DND-41 (cell line): Measurements from ENCODE around the gene SBF1.

Experiments
- ATAC-seq: fragments of 200-7000 bp; cut with Tn5 transposase; 3 replicates; pipeline ENCODE4 v1.9.1; 2021; ENCODE audit warnings: low read depth; ENCODE audit not compliant: insufficient read depth
- DNase-seq: peaks from one replicate; pipeline ENCODE4 v3.0.0-alpha.2; 2020
- H2AFZ ChIP-seq: 2 replicates; pipeline ENCODE4 v1.6.0; 2012; ENCODE audit warnings: low read depth, low read length
- H3K27ac ChIP-seq: 2 replicates; pipeline ENCODE4 v1.5.1; 2012; ENCODE audit warnings: low read length, inconsistent platforms
- H3K27me3 ChIP-seq: fragments of 200-600 bp; sonication (generic); 2 replicates; pipeline ENCODE4 v1.6.0; 2012; ENCODE audit warnings: low read length, mild to moderate bottlenecking, inconsistent platforms; ENCODE audit not compliant: insufficient read depth, poor library complexity
- H3K36me3 ChIP-seq: 2 replicates; pipeline ENCODE4 v1.5.1; 2012; ENCODE audit warnings: low read length, inconsistent platforms; ENCODE audit not compliant: insufficient read depth
- H3K4me1 ChIP-seq: 2 replicates; pipeline ENCODE4 v1.5.1; 2012; ENCODE audit warnings: mild to moderate bottlenecking, low read length; ENCODE audit not compliant: insufficient read depth
- H3K4me2 ChIP-seq: 2 replicates; pipeline ENCODE4 v1.6.0; 2012; ENCODE audit warnings: mild to moderate bottlenecking, moderate library complexity, low read length, inconsistent platforms; ENCODE audit not compliant: insufficient read depth
- H3K4me3 ChIP-seq, 2 experiments: fragments of 200-600 bp in 1 of 2; shearing (Covaris generic) in 1 of 2; 2 replicates each; pipeline ENCODE4 v1.5.1; 2012 to 2016; ENCODE audit warnings: inconsistent platforms in 2 of 2, low read length in 2 of 2, mild to moderate bottlenecking in 2 of 2, low read depth in 1 of 2, moderate library complexity in 1 of 2
- H3K79me2 ChIP-seq: 2 replicates; pipeline ENCODE4 v1.6.0; 2012; ENCODE audit warnings: low read length, inconsistent platforms; ENCODE audit not compliant: insufficient read depth
- H3K9ac ChIP-seq: 2 replicates; pipeline ENCODE4 v1.6.0; 2012; ENCODE audit warnings: low read depth, mild to moderate bottlenecking, inconsistent platforms, low read length, moderate library complexity
- H3K9me3 ChIP-seq: 2 replicates; pipeline ENCODE4 v1.5.1; 2012; ENCODE audit warnings: low read length, moderate library complexity, mild to moderate bottlenecking, inconsistent platforms; ENCODE audit not compliant: insufficient read depth, severe bottlenecking
- H4K20me1 ChIP-seq: 2 replicates; pipeline ENCODE4 v1.6.0; 2012; ENCODE audit warnings: low read length; ENCODE audit not compliant: insufficient read depth
- CTCF ChIP-seq: IDR thresholded peaks from 2 replicates; pipeline ENCODE4 v1.5.1; 2012; ENCODE audit warnings: borderline replicate concordance, low read length, moderate library complexity, mild to moderate bottlenecking; ENCODE audit not compliant: poor library complexity, severe bottlenecking; ENCODE audit errors: extremely low read depth
- EZH2 ChIP-seq: IDR thresholded peaks from 3 replicates; pipeline ENCODE4 v1.6.1; 2012; ENCODE audit warnings: borderline replicate concordance, low read depth, mild to moderate bottlenecking, moderate library complexity, low read length, inconsistent platforms; ENCODE audit not compliant: severe bottlenecking

Gene SBF1

GRCh38 chr22:50432131-50432876 lies 42.5 kb downstream of the SBF1 start:
- no peaks in the 10 kb centered on the region for H3K27me3 ChIP-seq
- no peaks in the 10 kb centered on the region for H3K4me1 ChIP-seq
- DNase-seq (no peak), ATAC-seq (no peak)
- peaks cover 4% of the 10 kb centered on the region; the same call in 1 of the 2 replicates for H4K20me1 ChIP-seq
- no peak overlapping the region for H3K9ac ChIP-seq
- no peak overlapping the region for H3K4me3 ChIP-seq
- H3K36me3 ChIP-seq, result peaks cover 81% of the 10 kb centered on the region
- H2AFZ ChIP-seq, result no peak overlapping the region
- H3K27ac ChIP-seq, result no peak overlapping the region
- TF ChIP-seq EZH2 (no peak), CTCF (no peak)
- no peaks in the 10 kb centered on the region for H3K9me3 ChIP-seq
- no peaks in the 10 kb centered on the region for H3K79me2 ChIP-seq
- no peak overlapping the region for H3K4me2 ChIP-seq

DNA sequence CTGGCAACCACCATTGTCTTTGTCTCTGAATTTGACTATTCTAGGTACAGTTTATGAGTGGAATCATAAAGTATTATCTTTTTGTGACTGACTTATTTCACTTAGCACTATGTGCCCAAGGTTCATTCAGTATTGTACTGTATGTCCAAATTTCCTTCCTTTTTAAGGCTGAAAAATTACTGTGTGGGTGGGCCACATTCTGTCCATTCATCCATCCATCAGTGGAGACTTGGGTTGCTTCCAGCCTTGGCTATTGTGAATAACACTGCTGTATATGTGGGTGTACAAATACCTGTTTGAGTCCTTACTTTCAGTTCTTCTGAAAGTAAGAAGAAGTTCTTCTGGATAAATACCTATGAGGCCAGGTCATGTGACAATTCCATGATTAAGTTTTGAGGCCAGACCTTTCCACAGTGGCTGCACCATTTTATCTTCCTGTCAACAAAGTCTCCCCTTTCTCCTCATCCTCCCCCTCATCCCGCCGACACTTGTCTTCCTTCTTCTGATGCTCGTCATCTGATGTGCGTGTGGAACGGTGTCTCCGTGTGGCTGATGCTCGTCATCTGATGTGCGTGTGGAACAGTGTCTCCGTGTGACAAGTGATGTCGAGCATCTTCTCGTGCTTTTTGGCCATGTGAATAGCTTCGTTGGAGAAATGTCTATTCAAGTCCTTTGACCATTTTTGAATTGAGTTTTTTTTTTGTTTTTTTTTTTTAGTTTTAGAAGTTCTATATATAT lies 49.5 kb downstream of the SBF1 start:
- H2AFZ ChIP-seq, result no peak overlapping the region
- H3K36me3 ChIP-seq, result peaks cover 85% of the 10 kb centered on the region
- H3K27me3 ChIP-seq, result no peaks in the 10 kb centered on the region
- ATAC-seq (no peak), DNase-seq (no peak)
- H3K4me1 ChIP-seq, result no peaks in the 10 kb centered on the region
- H4K20me1 ChIP-seq, result peaks cover 9% of the 10 kb centered on the region; the same call in 1 of the 2 replicates
- TF ChIP-seq EZH2, result no peak
- no peak for TF ChIP-seq CTCF
- H3K4me2 ChIP-seq, result no peak overlapping the region
- H3K27ac ChIP-seq, result no peak overlapping the region
- no peaks in the 10 kb centered on the region for H3K9me3 ChIP-seq
- no peak overlapping the region for H3K4me3 ChIP-seq
- no peak overlapping the region for H3K9ac ChIP-seq
- no peaks in the 10 kb centered on the region for H3K79me2 ChIP-seq

DNA sequence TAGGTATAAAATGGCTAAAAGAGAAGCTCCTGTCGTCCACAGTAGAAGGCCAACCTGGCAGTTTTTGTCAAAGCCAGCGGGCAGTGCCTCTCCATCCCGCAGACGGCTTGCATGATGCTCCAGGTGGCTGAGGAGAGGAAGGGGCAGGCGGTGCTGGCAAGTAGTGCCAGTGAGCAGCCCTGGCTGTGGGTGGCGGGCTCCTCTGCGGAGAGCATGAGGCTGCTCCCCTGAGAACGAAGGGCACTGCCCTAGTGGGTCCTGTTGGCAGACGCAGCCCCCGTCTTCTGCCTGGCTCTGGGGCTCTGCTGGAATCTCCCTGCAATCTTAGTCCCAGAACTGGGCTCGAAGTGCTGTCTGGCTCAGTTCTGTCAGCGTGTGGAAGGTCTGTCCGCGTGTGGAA lies 50.9 kb downstream of the SBF1 start:
- H3K9ac ChIP-seq, result no peak overlapping the region
- ATAC-seq, result no peak
- no peaks in the 10 kb centered on the region for H3K9me3 ChIP-seq
- peaks cover 86% of the 10 kb centered on the region for H3K36me3 ChIP-seq
- no peaks in the 10 kb centered on the region for H3K27me3 ChIP-seq
- H3K4me1 ChIP-seq, result no peaks in the 10 kb centered on the region
- no peaks in the 10 kb centered on the region for H3K79me2 ChIP-seq
- no peak overlapping the region for H3K4me3 ChIP-seq
- no peak for TF ChIP-seq CTCF
- no peak overlapping the region for H3K4me2 ChIP-seq
- peaks cover 9% of the 10 kb centered on the region for H4K20me1 ChIP-seq
- no peak overlapping the region for H3K27ac ChIP-seq
- DNase-seq, result no peak
- H2AFZ ChIP-seq, result no peak overlapping the region
